Adrenal gland (tissue), 5 donors: ENCODE data around the gene BATF.

Experiments
- POLR2A ChIP-seq, 2 donors: fragments of 450-650 bp; IDR thresholded peaks; one replicate each; pipeline ENCODE4 v1.6.1; 2017; ENCODE audit warnings: antibody characterized with exemption in 2 of 2, mild to moderate bottlenecking in 2 of 2, moderate library complexity in 1 of 2
- TF ChIP-seq, protein P1 (sequence below), 6 experiments: fragments of 450-650 bp in 4 of 6; fragments of 200-600 bp in 2 of 6; sonication (generic) in 1 of 6; IDR thresholded peaks; 1 replicate in 5 of 6; 2 replicates in 1 of 6; pipeline versions ENCODE4 v1.5.1 to v1.8.0; 2016 to 2021; ENCODE audit warnings: antibody characterized with exemption in 6 of 6, mild to moderate bottlenecking in 2 of 6, moderate library complexity in 1 of 6
- donor health status: DM: no; HTN: no; CAD: no.

DNA sequence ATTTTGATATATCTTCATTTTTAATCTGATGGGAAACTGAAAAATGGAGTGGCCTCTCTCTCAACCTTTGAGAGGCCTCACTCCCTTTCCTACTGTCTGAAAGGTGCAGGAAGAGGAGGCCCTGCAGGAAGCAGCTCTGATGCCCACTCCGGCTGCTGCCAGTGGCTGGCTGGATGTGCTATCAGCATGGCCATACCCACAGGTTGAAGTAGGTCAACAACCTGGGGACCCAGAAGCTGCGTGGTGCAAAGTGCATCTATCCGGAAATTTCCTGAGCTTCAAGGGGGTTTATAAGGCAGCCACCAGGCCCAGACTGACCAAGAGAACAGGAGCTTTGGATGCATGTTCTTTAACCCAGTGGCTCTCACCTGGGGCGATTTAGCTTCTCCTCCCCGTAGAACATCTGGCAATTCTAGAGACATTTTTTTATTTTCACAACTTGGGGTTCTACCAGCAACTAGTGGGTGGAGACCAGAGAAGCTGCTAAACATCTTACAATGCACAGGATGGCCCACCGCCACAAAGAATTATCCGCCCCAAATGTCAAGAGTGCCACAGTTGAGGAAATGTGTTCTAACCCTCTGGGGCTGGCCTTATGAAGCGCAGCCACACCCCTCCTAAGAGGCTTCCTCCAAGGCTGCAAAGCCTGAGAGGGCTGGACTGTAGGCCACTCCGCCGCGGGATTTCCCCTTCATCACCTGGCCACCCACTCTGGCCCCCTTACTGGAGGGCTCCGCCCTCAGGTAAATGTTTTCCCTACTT, 8.2 kb upstream of the BATF start:
- TF ChIP-seq, protein P1, sequence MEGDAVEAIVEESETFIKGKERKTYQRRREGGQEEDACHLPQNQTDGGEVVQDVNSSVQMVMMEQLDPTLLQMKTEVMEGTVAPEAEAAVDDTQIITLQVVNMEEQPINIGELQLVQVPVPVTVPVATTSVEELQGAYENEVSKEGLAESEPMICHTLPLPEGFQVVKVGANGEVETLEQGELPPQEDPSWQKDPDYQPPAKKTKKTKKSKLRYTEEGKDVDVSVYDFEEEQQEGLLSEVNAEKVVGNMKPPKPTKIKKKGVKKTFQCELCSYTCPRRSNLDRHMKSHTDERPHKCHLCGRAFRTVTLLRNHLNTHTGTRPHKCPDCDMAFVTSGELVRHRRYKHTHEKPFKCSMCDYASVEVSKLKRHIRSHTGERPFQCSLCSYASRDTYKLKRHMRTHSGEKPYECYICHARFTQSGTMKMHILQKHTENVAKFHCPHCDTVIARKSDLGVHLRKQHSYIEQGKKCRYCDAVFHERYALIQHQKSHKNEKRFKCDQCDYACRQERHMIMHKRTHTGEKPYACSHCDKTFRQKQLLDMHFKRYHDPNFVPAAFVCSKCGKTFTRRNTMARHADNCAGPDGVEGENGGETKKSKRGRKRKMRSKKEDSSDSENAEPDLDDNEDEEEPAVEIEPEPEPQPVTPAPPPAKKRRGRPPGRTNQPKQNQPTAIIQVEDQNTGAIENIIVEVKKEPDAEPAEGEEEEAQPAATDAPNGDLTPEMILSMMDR (IDR thresholded peaks at IDR 0.05): no peak
- TF ChIP-seq POLR2A (IDR thresholded peaks at IDR 0.05): no peak
